ENCODE data around the gene VPS51.

Gene VPS51

DNA sequence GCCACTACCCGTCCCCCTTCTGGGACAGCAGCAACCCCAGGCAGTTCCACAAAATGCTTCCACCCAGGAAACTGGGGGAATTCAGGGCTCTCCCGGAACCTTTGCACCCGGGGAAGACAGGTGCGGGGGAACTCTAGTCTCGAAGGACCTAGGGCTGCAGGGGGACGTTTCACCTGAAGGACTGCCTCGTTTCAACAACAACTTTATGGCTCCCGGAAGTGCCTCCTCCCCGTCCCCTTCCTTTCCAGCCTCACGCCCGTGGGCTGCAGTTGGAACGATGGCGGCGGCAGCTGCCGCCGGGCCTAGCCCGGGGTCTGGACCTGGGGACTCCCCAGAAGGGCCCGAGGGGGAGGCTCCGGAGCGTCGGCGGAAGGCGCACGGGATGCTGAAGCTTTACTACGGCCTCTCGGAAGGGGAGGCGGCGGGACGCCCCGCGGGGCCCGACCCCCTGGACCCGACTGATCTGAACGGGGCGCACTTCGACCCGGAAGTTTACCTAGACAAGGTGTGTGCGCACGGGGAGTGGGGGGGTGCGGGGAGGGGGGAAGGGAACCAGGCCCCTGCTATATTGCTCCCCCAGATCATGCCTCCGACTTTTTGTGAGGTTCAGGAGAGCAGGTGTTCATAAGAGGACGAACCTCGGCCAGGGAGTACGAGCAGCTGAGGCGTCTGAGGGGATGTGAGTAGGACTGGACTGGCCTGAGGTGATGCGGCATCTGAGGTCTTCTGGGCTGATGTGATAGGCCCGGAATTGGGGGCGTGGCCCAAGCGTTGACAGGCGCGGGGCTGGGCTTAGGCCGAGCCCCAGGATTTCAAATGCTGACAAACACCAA is at the start of gene VPS51:
Gene VPS51 (plus strand): TSS at position 241 of the 833 bp plus-strand sequence. CDS start 37 bp downstream, at position 278.
- peak; percentile 93 for DNase-seq (ENCODE audit: low read depth)

DNA sequence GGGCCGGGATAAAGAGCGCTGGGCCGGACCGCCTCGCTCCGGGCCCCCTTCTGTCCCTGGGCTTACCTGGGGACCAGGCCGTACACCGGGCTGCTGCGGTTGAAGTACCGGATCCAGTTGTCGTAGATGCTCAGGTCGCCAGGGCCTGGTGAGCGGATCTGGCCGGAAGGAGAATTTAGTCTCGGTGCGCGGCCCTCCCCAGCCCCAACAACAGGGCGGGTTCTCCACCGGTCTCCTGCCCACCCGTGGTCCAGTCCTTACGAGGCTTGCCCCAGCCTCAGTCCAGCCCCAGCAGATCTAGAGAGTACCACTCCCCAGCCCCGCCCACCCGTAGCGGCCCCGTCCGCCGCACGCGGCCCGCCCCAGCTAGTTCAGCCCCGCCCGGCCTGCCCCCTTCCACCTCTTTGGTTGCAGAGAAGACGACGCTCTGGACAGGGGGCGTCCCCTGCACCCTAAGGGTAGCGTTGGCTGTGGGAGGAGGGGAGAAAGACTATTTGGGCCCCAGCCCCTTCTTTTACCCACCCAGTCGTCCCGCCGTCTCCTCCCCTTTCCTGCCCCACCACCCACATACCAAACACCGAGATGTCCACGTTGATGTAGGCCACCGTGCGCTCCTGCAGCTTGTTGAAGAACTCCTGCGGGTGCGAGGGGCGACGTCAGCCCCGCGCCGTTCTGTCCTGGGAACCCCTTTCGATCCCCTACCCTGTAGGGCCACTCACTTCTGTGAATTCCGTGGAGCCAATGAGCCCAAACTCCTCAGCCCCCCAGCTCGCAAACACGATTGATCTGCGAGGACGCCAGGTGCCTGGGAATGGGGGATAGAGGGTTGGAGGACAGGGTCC is 48.2 kb upstream of the VPS51 start:
- DNase-seq (ENCODE audit: low read depth) = no peak

DNA sequence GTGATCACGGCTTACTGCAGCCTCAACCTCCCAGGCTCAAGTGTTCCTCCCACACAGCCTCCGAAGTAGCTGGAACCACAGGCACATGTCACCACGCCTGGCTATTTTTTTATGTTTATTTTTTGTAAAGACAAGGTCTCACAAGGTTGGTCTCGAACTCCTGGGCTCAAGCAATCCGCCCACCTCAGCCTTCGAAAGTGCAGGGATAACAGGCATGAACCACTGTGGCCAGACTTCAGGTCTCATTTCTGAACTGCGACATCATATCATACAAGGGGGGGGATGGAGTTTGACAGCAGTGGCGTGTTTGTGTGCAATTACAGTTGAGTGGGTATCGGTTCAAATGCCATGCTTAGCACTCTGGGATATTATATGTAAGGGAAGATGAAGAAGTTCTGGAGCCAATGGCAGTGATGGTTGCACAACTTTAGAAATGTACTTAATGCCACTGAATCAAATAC is 44.6 kb upstream of the VPS51 start:
- DNase-seq (ENCODE audit: low read depth) = no peak

DNA sequence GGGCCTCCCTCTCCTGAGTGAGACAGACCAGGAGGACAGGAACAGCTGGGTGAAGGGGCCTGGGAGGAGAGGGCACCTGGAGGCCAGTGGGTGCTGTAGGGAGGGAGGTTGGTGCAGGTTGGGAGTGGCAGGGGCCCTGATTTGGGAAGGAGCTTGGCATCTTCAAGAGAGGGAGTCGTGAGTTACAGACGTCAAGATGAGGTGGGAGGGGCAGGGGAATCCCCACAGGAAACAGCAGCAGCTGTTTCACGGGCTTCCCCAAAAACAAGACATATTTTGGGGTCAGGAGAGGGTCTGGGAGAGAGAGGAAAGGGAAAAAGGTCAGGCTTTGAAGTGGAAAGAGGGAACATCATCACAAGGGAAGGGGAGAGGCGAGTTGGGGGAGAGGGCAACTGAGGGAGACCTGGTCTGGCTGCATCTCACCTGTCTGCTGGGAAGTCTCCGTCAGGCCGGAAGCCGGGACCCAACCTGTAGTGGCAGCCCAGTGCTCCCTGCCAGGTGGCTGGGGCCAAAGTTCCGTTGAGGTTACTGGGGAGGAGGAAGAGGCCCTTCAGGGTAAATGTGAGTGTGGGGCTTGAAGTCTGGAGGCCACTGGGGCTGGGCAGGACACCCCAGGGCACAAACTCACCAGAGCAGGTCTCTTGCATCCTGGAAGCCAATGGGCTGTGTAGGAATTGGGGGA is 42.0 kb upstream of the VPS51 start:
- no peak for DNase-seq (ENCODE audit: low read depth)

DNA sequence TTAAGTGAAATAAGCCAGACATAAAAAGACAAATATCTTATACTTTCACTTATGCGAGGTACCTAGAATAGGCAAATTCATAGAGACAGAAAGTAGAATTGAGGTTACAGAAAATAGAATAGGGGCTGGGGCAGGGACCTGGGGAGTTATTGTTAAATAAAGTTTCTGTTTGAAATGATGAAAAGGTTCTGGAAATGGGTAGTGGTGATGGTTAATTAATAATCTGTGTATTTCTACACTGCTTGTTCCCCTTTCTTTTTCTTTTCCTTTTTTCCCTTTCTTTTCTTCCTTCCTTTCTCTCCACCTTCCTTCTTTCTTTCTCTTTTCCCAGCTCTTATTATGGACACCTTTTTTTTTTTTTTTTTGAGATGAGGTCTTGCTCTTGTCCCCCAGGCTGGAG is 40.5 kb upstream of the VPS51 start:
- no peak for DNase-seq (ENCODE audit: low read depth)

DNA sequence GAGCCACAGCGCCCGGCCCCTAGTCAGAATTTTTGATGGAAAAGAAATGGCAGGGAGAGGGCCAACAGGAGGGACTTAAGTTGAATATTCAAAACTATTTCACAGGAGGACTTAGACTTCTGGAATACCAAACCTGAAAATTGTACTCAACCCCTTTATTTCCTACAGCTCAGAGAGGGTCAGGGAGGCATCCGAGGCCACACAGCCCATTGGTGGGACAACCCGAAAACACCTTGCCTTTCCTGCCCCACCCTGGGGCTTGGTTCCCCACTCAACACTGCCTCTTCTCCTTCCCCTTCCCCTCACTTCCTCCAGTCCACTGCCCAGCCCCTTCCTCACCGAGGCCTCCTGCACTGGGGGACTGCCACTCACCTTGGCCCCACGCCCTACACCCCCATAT is 39.0 kb upstream of the VPS51 start:
- DNase-seq (ENCODE audit: low read depth) = no peak

DNA sequence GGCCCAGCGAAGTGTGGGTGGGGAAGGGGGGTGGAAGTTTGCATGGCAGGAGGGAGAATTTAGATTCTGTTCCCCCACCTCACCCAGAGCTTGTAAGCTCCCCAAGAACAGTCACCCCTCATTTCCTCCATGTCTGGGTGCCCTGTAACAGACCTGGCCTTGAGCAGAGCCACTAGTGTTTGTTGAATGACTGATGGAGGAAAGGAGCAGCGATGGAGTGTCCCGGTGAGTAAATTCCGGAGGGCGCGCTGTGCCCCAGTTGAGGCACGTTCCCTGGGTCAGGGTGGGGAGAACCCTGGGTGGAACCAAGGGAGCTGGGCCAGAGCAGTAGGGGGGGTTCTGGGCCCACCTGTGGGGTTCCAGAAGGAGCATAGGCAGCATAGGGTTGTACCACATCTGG is 38.5 kb upstream of the VPS51 start:
- no peak for DNase-seq (ENCODE audit: low read depth)

DNA sequence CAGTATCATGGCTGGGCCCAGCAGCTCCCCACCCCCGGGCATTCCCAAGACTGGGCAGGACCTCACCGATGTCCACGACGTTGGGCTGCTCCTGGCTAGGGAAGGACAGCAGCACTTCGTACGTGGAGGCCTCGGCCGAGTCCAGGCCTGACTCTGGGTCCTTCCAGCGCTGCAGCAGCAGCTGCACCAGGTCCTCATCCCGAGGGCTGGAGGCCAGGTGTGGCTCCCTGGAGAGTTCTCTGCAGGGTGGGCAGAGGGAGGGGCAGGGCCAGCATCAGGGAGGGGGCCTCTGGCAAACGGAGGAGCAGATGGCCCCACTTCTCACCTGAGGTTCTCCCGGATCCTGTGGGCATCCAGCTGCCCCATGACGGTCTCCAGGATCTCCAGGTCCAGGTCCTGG is 38.0 kb upstream of the VPS51 start:
- no peak for DNase-seq (ENCODE audit: low read depth)

DNA sequence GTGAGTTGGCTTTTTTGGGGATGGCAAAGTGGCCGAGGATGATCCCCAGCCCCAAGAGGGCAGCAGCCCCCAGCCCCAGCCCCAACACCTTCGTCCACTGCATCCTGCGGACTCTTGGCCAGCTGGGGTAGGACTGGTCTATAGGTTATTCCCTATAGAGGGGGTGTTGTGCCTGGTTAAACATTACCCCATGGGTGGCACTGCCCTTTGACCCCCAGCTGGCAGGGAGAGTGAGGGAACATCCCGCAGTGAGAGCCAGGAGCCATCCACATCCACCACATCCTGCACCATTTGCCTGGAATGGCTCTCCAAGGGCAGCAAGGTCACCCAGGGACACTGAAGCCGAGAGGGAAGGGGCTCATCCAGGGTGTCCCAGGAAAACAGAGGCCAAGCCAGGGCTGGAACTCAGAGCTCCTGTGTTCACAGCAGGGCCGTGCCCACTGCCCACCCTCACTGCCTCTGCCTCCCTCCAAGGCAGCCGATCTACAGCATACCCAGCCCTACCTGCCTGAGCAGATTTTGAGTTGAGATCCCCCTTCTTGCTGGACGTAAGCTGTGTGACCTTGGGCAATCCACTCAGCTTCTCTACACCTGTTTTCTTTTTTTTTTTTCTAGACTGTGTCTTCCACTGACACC is 37.5 kb upstream of the VPS51 start, which contains the start of gene NAALADL1:
Gene NAALADL1 (minus strand): TSS at position 135 of the 636 bp plus-strand sequence. CDS start 32 bp downstream, at position 103.
- no peak for DNase-seq (ENCODE audit: low read depth)

DNA sequence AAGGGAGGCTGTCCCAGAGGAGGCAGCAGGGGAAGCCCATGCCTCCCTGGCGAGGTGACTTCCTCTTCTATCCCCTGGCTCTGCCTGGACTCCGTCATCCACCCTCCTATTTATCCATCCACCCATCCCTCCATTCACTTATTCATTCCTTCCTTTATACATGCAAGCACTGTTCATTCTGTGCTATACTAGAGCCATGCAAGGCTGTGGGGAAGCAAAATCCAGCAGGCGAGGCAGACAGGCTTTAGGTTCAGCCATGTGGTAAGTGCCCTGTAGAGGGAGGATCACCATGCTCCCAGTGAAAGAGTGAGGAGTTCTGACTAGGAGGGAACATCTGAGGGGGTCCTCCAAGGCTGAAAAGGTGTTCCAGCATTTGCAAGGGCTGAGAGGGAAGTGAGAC is 36.5 kb upstream of the VPS51 start:
- no peak for DNase-seq (ENCODE audit: low read depth)

DNA sequence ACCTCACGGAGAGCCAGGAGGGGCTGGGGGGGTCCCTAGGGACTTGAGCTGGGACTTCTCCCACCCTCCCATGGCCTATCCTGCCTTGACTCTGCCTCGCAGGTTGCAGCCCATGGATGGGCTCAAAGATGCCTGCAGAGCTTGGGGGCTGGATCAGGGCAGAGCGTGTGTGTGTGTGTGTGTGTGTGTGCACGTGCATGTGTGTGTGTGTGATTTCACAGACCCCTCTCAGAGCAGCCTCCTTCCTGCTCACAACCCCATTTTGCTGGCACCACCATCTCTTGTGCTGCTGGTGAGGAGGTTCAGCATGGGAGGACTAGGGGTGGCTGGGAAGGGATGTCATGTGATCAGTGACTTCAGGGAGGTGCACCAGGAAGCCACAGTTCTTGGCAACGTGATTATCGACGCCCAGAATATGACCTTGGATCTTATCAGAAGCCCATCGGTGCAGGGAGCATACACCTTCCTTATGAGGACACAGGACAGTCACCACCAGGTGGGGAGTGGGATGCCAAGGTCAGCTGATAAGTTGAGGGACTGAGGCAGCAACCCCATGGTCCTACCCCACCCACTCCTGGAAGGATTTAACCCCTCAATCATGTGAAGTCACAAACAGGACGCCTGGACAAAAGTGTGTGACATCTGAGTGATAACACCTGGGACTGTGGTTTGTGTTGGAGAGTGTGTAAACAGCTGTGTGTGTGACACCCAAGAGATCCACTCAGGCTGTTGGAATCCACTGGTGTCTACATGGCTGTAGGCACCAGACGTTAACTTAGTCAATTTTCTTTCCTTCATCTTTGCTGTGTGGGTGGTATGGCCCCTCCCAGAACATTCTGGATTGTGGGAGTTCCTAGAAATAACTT is 35.8 kb upstream of the VPS51 start:
- no peak for DNase-seq (ENCODE audit: low read depth)

DNA sequence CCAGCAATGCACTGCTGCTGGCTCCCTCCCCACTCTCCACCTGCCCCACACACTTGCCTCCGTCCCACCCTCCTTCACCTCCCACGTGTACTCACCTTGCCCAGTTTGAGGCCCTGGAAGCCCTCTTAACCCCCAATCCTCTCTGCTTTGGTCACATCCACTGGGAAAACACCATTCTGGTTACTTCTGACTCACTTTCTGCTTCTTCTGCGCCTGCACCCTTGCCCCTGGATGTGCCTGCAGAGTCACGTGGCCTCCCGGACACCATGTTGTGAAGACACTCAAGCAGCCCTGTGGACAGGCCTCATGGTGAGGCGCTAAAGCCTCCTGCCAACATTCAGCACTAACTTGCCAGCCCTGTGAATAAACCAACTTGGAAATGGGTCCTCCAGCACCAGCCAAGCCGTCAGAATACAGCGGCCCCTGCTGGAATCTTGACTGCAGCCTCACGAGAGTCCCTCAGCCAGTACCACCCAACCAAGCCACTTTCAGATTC is 35.1 kb upstream of the VPS51 start:
- DNase-seq (ENCODE audit: low read depth) = no peak

DNA sequence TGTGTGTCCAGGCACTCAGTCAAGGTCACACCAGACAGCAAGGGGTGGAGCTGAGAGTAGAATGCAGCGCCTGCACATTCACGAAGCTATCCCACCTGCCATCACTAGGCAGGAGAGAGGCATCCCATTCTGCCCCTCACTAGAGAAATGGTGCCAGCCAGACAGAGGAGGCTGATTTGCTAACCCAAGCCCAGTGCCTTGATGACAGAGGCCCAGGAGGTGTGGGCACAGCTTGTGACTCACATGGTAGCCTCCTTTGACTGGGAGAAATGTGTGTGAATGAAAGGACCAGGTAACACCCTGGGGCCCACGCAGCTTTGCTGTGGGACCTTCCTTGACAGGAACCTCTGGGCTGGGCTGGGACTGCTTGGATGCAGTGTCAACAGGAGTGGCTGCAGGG is 32.5 kb upstream of the VPS51 start:
- DNase-seq (ENCODE audit: low read depth) = no peak

DNA sequence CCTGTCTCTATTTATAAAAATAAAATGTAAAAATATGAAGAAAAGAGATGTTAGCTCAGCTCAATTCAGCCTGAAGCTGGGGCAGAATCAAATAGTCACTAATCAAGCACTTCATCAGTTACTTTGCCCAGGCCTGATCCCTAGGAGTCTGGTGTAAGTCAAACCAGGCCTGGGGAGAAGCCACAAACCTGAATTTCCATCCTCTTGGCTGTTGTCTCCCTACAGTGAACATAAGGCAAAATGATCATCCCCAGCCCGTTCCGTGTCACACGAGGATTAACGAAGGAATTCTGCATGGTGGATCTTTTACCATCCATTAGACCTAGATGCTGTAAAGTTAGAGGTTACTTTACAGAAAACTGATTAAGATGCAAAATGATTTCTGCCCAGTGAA is 31.2 kb upstream of the VPS51 start:
- DNase-seq (ENCODE audit: low read depth) = no peak

DNA sequence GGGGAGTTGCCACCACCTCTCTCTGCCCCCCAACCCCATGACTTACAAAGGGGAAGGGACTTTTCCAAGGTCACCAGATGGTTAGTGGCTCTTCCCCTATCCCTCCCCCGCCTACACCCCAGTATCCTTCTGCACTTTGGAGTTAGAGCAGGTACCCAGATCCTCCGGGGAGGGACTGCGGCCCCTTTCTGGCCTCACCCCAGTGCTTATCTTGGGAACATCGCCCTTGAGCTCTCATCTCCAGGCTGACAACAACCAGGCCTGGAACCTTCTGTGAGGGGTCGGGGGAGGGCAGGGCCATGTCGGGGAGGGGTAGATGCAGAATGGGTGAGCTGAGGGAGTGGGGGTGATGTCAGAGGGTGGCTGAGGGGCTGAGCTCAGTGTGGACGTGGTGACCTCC is 30.2 kb upstream of the VPS51 start:
- no peak for DNase-seq (ENCODE audit: low read depth)

DNA sequence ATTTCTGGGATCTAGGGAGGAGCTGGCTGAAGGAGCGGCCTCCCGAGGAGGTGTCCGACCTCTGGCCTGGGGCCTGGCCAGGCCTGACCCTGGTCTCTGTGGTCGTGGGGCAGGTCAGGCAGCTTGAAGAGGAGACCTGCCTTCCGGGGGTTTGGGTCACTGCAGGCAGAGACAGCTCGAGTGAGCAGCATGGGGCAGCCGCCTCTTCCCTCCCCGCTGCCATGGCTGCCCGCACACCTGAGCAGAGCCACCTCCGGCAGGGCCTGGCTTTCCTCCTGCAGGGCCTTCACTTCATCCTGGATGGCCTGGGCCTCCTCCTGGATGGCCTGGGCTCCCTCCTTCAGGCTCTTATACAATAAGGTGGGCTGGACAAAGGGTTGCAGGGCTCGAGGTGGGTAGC is 29.7 kb upstream of the VPS51 start:
- DNase-seq (ENCODE audit: low read depth) = no peak

DNA sequence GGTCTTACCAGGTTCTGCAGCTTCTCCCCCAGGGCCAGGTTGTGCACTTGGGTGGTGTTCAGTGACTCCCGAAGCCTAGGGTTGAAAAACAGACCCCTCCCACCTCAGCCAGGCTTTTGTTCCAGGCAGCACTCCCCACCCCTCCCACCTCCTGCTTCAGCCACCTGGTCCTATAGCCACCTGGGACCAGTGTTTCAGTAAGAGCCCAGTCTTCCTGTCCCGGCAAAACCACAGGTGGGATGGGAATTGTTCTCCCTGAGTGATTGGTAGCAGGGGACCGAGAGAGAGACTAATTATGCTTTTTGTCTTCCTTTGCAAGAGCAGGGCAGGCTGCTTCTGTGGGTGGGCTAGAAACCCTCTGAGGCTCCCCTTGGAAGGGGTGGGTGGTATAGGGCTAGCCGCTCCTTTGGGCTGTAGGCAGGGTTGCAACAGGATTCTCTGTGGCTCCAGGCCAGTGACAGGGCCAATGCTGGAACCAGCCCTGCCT is 29.2 kb upstream of the VPS51 start:
- DNase-seq (ENCODE audit: low read depth) = no peak

DNA sequence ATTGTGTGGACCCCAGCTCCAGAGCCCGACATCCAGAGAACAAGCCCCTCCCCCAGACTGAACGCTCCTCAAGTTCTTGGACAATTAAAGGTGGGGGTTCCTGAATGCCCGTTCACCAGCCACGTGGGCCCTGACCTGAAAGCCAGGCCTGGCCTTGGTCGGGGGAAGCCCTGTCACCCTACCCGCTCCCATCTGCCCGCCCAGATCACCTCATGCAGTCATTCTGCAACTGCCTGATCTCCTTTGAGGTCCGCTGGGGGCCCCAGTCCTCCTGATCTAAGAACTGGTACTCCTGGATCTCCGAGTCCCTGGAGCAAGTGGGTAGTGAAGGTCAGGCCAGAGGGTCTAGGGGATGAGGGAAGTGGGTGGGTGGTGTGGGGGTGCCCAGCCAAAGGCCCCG is 28.6 kb upstream of the VPS51 start:
- DNase-seq (ENCODE audit: low read depth) = no peak

DNA sequence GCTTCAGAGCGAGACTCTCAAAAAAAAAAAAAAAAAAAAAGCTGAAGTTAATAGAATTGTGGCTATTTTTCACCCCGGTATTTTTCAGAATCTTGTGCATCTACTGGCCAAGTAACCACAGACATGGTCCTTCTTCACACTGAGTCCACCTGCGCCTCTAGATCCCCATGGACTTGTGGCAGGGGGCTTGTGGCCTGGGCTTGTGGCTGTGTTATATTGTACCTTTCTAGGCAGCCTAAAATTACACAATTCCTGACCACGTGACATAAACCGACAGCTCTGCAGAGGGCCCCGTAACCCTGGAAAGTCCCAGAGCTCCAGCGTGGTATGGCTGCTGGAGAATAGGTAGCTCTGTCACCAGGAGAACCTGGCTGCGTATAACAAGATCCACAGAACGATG is 26.8 kb upstream of the VPS51 start:
- DNase-seq (ENCODE audit: low read depth) = peak; percentile 50

DNA sequence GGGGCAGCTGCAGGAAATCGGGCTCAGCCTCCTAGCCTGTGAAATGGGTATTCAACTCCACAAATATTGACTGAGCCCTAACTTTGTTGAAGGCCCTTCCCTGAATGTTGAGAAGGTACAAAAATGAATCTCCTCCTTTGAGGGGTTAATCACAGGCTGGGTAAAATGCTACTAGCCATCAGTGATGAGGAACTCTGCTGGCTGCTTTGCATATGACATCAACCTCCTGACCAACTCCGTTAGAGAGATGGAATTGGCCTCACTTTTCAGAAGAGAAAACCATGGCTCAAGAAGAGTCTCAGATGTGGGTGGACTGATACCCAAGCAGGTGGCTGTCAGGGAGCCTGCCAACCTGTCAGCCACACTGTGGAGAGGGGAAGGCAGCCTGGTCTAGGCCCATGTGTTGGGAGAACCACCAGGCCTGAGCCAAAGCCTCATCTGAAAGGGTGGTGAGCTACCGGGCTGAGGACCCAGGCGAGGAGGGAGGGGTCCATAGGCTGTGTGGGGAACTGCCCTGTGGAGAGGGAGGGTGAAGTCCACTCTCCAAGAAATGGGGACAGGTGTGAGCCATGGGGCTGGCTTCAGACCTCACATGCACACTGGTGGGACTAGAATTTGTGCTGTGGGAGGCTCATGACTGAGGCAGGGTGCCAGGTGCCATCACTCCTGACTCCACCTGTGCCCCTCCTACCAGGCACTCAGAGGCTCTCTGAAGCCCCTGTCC is 23.9 kb upstream of the VPS51 start:
- DNase-seq (ENCODE audit: low read depth) = no peak
